Mesenchymal stem cell (in vitro differentiated cells and primary cell): ENCODE results near the gene TMEM94.

ENCODE experiments used
- DNase-seq: peaks from one replicate; pipeline ENCODE4 v3.0.0-alpha.2; 2013
- H2AFZ ChIP-seq: one replicate; pipeline ENCODE4 v1.6.1; 2013; ENCODE audit warnings: low read depth, mild to moderate bottlenecking, control low read depth, inconsistent platforms, low read length, moderate library complexity
- H2AK5ac ChIP-seq: 2 replicates; pipeline ENCODE4 v1.6.1; 2013; ENCODE audit warnings: low read length, moderate library complexity, mild to moderate bottlenecking, inconsistent platforms; ENCODE audit not compliant: severe bottlenecking
- H2BK120ac ChIP-seq: one replicate; pipeline ENCODE4 v1.6.1; 2013; ENCODE audit warnings: low read depth, mild to moderate bottlenecking, inconsistent platforms, low read length, moderate library complexity
- H2BK12ac ChIP-seq, 2 experiments: one replicate each; pipeline ENCODE4 v1.6.1; 2013; ENCODE audit warnings: inconsistent platforms in 2 of 2, low read length in 2 of 2, mild to moderate bottlenecking in 2 of 2, moderate library complexity in 2 of 2, control low read depth in 1 of 2
- H2BK15ac ChIP-seq: one replicate; pipeline ENCODE4 v1.6.1; 2013; ENCODE audit warnings: mild to moderate bottlenecking, low read depth, inconsistent platforms; ENCODE audit not compliant: poor library complexity, severe bottlenecking
- H2BK5ac ChIP-seq: 2 replicates; pipeline ENCODE4 v1.6.1; 2013; ENCODE audit warnings: low read depth, mild to moderate bottlenecking, low read length, control low read depth, inconsistent platforms; ENCODE audit not compliant: poor library complexity, severe bottlenecking
- H3K14ac ChIP-seq, 2 experiments: one replicate each; pipeline ENCODE4 v1.6.1; 2013; ENCODE audit warnings: inconsistent platforms in 2 of 2, low read length in 2 of 2, control low read depth in 1 of 2, mild to moderate bottlenecking in 1 of 2, moderate library complexity in 1 of 2
- H3K18ac ChIP-seq, 2 experiments: one replicate each; pipeline ENCODE4 v1.6.1; 2013; ENCODE audit warnings: inconsistent platforms in 2 of 2, low read length in 2 of 2, control low read depth in 1 of 2, low read depth in 1 of 2, mild to moderate bottlenecking in 1 of 2
- H3K23ac ChIP-seq, 2 experiments: one replicate each; pipeline ENCODE4 v1.6.1; 2013; ENCODE audit warnings: inconsistent platforms in 2 of 2, low read length in 2 of 2, mild to moderate bottlenecking in 2 of 2, moderate library complexity in 2 of 2, control low read depth in 1 of 2
- H3K27ac ChIP-seq: 2 replicates; pipeline ENCODE4 v1.5.1; 2013; ENCODE audit warnings: mild to moderate bottlenecking, moderate library complexity, low read length, control low read depth, inconsistent platforms; ENCODE audit not compliant: poor library complexity, severe bottlenecking
- H3K27me3 ChIP-seq, 2 experiments: 2 replicates each; pipeline versions ENCODE4 v1.6.1 to v1.7.0; 2013; ENCODE audit warnings: low read length in 2 of 2, mild to moderate bottlenecking in 2 of 2, moderate library complexity in 2 of 2, control low read depth in 1 of 2, inconsistent platforms in 1 of 2; ENCODE audit not compliant: control insufficient read depth in 1 of 2, insufficient read depth in 1 of 2
- H3K36me3 ChIP-seq, 2 experiments: 2 replicates each; pipeline versions ENCODE4 v1.6.1 to v1.7.0; 2013; ENCODE audit warnings: low read length in 2 of 2, control low read depth in 1 of 2, inconsistent platforms in 1 of 2, low read depth in 1 of 2, mild to moderate bottlenecking in 1 of 2; ENCODE audit not compliant: insufficient read depth in 2 of 2, control insufficient read depth in 1 of 2
- H3K4ac ChIP-seq, 2 experiments: one replicate each; pipeline ENCODE4 v1.6.1; 2013; ENCODE audit warnings: inconsistent platforms in 2 of 2, low read length in 2 of 2, mild to moderate bottlenecking in 2 of 2, moderate library complexity in 2 of 2, control low read depth in 1 of 2, low read depth in 1 of 2
- H3K4me1 ChIP-seq: 2 replicates; pipeline ENCODE4 v1.6.1; 2013; ENCODE audit warnings: low read depth, low read length, control low read depth; ENCODE audit not compliant: control insufficient read depth, insufficient read depth
- H3K4me2 ChIP-seq: 2 replicates; pipeline ENCODE4 v1.6.1; 2013; ENCODE audit warnings: low read length, mild to moderate bottlenecking, inconsistent platforms; ENCODE audit not compliant: poor library complexity, severe bottlenecking
- H3K4me3 ChIP-seq, 2 experiments: 2 replicates each; pipeline versions ENCODE4 v1.5.1 to v1.7.0; 2013; ENCODE audit warnings: low read length in 2 of 2, mild to moderate bottlenecking in 2 of 2, control low read depth in 1 of 2, low read depth in 1 of 2; ENCODE audit not compliant: insufficient read depth in 1 of 2
- H3K79me1 ChIP-seq: replicated peaks from 2 replicates; pipeline ENCODE4 v1.6.1; 2013; ENCODE audit warnings: mild to moderate bottlenecking, control low read depth, low read length, inconsistent platforms; ENCODE audit not compliant: poor library complexity, severe bottlenecking
- H3K9ac ChIP-seq: 2 replicates; pipeline ENCODE4 v1.7.0; 2013; ENCODE audit warnings: mild to moderate bottlenecking, low read length, moderate library complexity
- H3K9me3 ChIP-seq: 2 replicates; pipeline ENCODE4 v1.7.0; 2013; ENCODE audit warnings: mild to moderate bottlenecking, low read length; ENCODE audit not compliant: control insufficient read depth
- H4K8ac ChIP-seq: one replicate; pipeline ENCODE4 v1.6.1; 2013; ENCODE audit warnings: inconsistent platforms, mild to moderate bottlenecking, low read length, moderate library complexity
- H4K91ac ChIP-seq: one replicate; pipeline ENCODE4 v1.6.1; 2013; ENCODE audit warnings: mild to moderate bottlenecking, low read length, inconsistent platforms
- WGBS: methylation state at CpG from one replicate; pipeline ENCODE4 v1.1.7; 2013; ENCODE audit warnings: mixed read lengths; 5-methylcytosine and 5-hydroxymethylcytosine counted together

The TMEM94 gene

DNA sequence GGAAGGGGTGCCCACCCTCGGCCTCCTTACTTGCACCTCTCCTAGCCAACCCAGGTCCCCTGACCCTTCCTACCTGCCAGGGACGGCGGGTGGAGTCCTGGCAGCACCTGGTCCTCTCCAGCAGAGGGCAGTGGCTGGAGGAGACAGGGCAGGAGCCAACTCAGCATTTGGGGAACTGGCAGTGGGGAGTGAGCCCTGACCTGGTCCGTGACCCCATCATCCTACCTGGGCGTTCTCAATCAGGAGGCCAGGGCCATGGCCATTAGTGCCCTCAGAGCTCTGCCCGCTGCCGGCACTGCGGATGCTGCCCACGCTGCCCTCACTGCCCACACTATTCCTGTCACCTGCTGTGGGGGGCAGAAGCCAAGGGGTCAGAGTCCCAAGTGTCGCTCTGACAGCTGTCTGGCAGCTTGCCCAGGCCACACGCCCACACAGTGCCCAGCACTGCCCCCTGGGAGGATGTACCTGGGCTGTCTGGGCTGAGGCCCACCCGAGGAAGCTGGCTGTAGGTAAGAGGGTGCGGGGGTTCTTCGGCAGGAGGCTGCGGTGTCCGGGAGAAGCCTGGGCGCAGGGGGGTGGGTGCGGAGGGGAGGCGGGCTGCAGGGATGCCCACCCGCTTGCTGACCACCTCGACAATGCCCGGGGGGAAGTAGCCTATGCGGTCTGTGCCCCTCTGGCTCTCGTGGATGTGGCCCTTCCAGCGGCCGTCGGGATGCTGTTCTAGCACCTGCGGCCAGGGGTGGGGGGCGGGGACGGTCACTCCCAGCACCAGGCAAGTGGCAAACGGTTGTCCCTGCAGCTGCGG, 48.1 kb downstream of the TMEM94 start:
- no peak overlapping the region for H4K91ac ChIP-seq
- H3K79me1 ChIP-seq: peaks cover 14% of the 10 kb centered on the region
- no peaks in the 10 kb centered on the region for H3K27me3 ChIP-seq
- no peak overlapping the region for H3K23ac ChIP-seq
- peaks cover 18% of the 10 kb centered on the region for H3K4me1 ChIP-seq
- no peak overlapping the region for H3K18ac ChIP-seq
- no peak overlapping the region for H2BK15ac ChIP-seq
- no peak overlapping the region for H3K9ac ChIP-seq
- no peak overlapping the region for H3K4ac ChIP-seq
- no peak overlapping the region for H3K4me2 ChIP-seq
- no peak overlapping the region for H2BK12ac ChIP-seq
- H2BK120ac ChIP-seq: no peak overlapping the region
- no peak overlapping the region for H2AK5ac ChIP-seq
- no peak overlapping the region for H2AFZ ChIP-seq
- H4K8ac ChIP-seq: no peak overlapping the region
- no peak overlapping the region for H3K4me3 ChIP-seq
- no peak overlapping the region for H3K14ac ChIP-seq
- WGBS: 91% methylated on average over 30 of the region's 32 CpGs
- no peaks in the 10 kb centered on the region for H3K9me3 ChIP-seq
- H3K36me3 ChIP-seq: peaks cover 39 to 100% of the 10 kb centered on the region in 2 experiments
- DNase-seq: peak; percentile 11
- no peak overlapping the region for H2BK5ac ChIP-seq
- H3K27ac ChIP-seq: no peak overlapping the region

DNA sequence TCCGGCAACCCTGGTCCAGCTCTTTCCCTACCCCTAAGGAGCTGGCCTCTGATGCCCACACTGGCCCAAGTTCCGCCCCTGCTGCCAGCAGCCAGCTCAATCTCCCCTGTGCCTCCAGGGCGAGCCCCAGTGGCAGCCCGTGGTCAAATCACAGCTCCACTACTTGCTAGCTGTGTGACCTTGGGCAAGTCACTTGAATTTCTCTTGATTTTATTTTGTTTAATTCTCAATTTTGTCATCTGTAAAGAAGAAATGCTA, 48.6 kb downstream of the TMEM94 start:
- Histone ChIP-seq H3K9ac (no peak overlapping the region), H2BK5ac (no peak overlapping the region), H3K4ac (no peak overlapping the region), H3K4me1 (peaks cover 18% of the 10 kb centered on the region), H4K8ac (no peak overlapping the region), H3K23ac (no peak overlapping the region), H3K4me2 (no peak overlapping the region), H3K27me3 (no peaks in the 10 kb centered on the region), H3K79me1 (peaks cover 19% of the 10 kb centered on the region), H3K27ac (no peak overlapping the region), H2BK12ac (no peak overlapping the region), H3K18ac (no peak overlapping the region), H2BK15ac (no peak overlapping the region), H2AK5ac (no peak overlapping the region), H2BK120ac (no peak overlapping the region), H3K4me3 (no peak overlapping the region), H3K9me3 (no peaks in the 10 kb centered on the region), H2AFZ (no peak overlapping the region), H3K36me3 (peaks cover 39 to 100% of the 10 kb centered on the region in 2 experiments), H4K91ac (no peak overlapping the region), H3K14ac (no peak overlapping the region)
- DNase-seq: no peak
- WGBS: 88% methylated on average over 4 of the region's 4 CpGs

DNA sequence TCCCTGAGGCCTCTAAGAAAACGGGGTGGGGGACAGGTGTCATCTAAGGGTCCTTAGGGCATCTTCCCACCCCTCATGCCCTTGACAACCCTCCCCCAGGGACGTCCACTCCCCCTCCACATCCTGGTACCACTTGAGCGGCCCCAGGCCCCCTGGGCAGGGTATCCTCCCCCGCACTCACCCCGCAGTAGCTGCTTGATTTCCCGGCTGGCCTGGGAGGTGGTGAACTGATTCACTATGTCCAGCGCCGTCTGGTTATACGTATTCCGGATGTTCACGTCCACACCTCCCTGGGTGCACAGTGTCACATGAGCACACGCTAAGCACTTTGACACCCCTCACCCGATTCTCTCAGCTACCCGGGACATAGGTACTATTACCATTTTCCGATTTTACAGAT, 49.2 kb downstream of the TMEM94 start:
- H3K14ac ChIP-seq: no peak overlapping the region
- no peak overlapping the region for H3K23ac ChIP-seq
- H3K4ac ChIP-seq: no peak overlapping the region
- no peak overlapping the region for H2AK5ac ChIP-seq
- no peak overlapping the region for H3K9ac ChIP-seq
- no peaks in the 10 kb centered on the region for H3K27me3 ChIP-seq
- no peak overlapping the region for H2BK15ac ChIP-seq
- peaks cover 37 to 97% of the 10 kb centered on the region in 2 experiments for H3K36me3 ChIP-seq
- H2BK5ac ChIP-seq: no peak overlapping the region
- H3K79me1 ChIP-seq: peaks cover 22% of the 10 kb centered on the region
- H3K4me3 ChIP-seq: no peak overlapping the region
- no peak overlapping the region for H2BK12ac ChIP-seq
- H3K4me2 ChIP-seq: no peak overlapping the region
- H4K8ac ChIP-seq: no peak overlapping the region
- no peak overlapping the region for H3K18ac ChIP-seq
- no peaks in the 10 kb centered on the region for H3K9me3 ChIP-seq
- no peak overlapping the region for H3K27ac ChIP-seq
- no peak overlapping the region for H2BK120ac ChIP-seq
- DNase-seq: no peak
- WGBS: 91% methylated on average over 15 of the region's 15 CpGs
- peaks cover 18% of the 10 kb centered on the region for H3K4me1 ChIP-seq
- H2AFZ ChIP-seq: no peak overlapping the region
- H4K91ac ChIP-seq: no peak overlapping the region

DNA sequence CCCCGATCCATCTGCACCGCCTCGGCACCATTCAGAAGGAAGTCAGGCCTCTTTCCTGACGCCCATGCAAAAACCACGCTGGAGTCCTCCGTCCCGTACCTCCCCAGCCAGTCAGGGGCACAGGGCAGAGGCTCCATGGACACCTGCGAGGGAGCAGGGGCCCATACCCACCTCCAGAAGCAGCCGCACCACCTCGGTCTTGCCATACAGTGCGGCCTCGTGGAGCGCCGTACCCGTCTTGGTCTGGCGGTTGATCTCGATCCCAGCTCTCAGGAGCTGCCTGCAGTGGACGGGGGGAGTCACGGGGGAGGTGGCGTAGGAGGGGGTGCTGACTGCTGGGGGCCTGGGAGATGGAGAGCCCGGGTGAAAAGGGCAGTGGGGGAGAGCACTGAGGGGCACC, 49.7 kb downstream of the TMEM94 start:
- no peak overlapping the region for H2BK120ac ChIP-seq
- no peak overlapping the region for H4K91ac ChIP-seq
- H3K9me3 ChIP-seq: no peaks in the 10 kb centered on the region
- WGBS: 96% methylated on average over 21 of the region's 21 CpGs
- no peak for DNase-seq
- H2AFZ ChIP-seq: no peak overlapping the region
- peaks cover 18% of the 10 kb centered on the region for H3K4me1 ChIP-seq
- no peak overlapping the region for H2AK5ac ChIP-seq
- no peak overlapping the region for H3K23ac ChIP-seq
- H3K79me1 ChIP-seq: peaks cover 22% of the 10 kb centered on the region
- H3K9ac ChIP-seq: no peak overlapping the region
- H3K4me2 ChIP-seq: no peak overlapping the region
- no peak overlapping the region for H3K27ac ChIP-seq
- no peak overlapping the region for H2BK5ac ChIP-seq
- no peak overlapping the region for H3K14ac ChIP-seq
- H4K8ac ChIP-seq: no peak overlapping the region
- no peak overlapping the region for H3K18ac ChIP-seq
- no peak overlapping the region for H3K4me3 ChIP-seq
- H3K4ac ChIP-seq: no peak overlapping the region
- peaks cover 32 to 92% of the 10 kb centered on the region in 2 experiments for H3K36me3 ChIP-seq
- H2BK15ac ChIP-seq: no peak overlapping the region
- H2BK12ac ChIP-seq: no peak overlapping the region
- no peaks in the 10 kb centered on the region for H3K27me3 ChIP-seq
